ENCODE data around the gene SPINK8. TPM values are rescaled to one million over a fixed set of nuclear protein-coding genes. Genes with fewer than 3 reads are reported as not detected.
"Not testable (repeated sequence)": the region's sequence is repeated elsewhere in the genome, so short reads cannot be mapped to it uniquely, and the experiment has no call there.

Gene SPINK8
- total RNA-seq (not detected), polyA plus RNA-seq (not detected)
- long read RNA-seq, donor 1 = 0 reads
- long read RNA-seq, donor 2 = 0 reads

GRCh38 chr3:48333346-48334245, at the start of gene SPINK8:
SPINK8 (minus strand) TSS chr3:48333661; CDS start chr3:48328341, 5,320 bp downstream.
- ATAC-seq; H3K4me1 ChIP-seq; DNase-seq; intact Hi-C loops (cut with DNase I); H3K27ac ChIP-seq; H3K36me3 ChIP-seq (ENCODE audit: insufficient read depth in 1 of 2, low read depth in 1 of 2); H3K4me3 ChIP-seq; H3K9me3 ChIP-seq; H3K27me3 ChIP-seq (ENCODE audit: insufficient read depth in 3 of 3, low read length in 2 of 3): not testable (repeated sequence)
- WGBS, 3 donors = 61 to 70% (median 65%) methylated on average over 15 of the region's 15 CpGs

GRCh38 chr3:48372862-48373435, 39.5 kb upstream of the SPINK8 start:
- intact Hi-C loops (cut with DNase I) = no loop called here
- no peak for ATAC-seq
- Histone ChIP-seq H3K4me3 (no peak overlapping the region), H3K36me3 (ENCODE audit: insufficient read depth in 1 of 2, low read depth in 1 of 2) (no peaks in the 10 kb centered on the region), H3K9me3 (no peaks in the 10 kb centered on the region), H3K27ac (no peak overlapping the region), H3K27me3 (ENCODE audit: insufficient read depth in 3 of 3, low read length in 2 of 3) (no peaks in the 10 kb centered on the region), H3K4me1 (no peaks in the 10 kb centered on the region)
- WGBS, 3 donors = 68 to 76% (median 71%) methylated on average over 5 of the region's 5 CpGs
- no peak for TF ChIP-seq CTCF (IDR thresholded peaks at IDR 0.05)
- DNase-seq = no peak

GRCh38 chr3:48372377-48372770, 38.9 kb upstream of the SPINK8 start:
- Histone ChIP-seq H3K4me3 (no peak overlapping the region), H3K4me1 (no peaks in the 10 kb centered on the region), H3K9me3 (no peaks in the 10 kb centered on the region), H3K27me3 (ENCODE audit: insufficient read depth in 3 of 3, low read length in 2 of 3) (no peaks in the 10 kb centered on the region), H3K27ac (no peak overlapping the region), H3K36me3 (ENCODE audit: insufficient read depth in 1 of 2, low read depth in 1 of 2) (no peaks in the 10 kb centered on the region)
- WGBS, 3 donors = 69 to 72% (median 71%) methylated on average over 7 of the region's 7 CpGs
- TF ChIP-seq CTCF (IDR thresholded peaks at IDR 0.05) = no peak
- ATAC-seq (no peak), DNase-seq (no peak)
- intact Hi-C loops (cut with DNase I) = no loop called here

GRCh38 chr3:48371651-48372376, 38.4 kb upstream of the SPINK8 start, which contains the start of gene FBXW12:
FBXW12 (plus strand) TSS chr3:48372219; CDS start chr3:48372768, 549 bp downstream.
- intact Hi-C loops (cut with DNase I) = no loop called here
- no peak for TF ChIP-seq CTCF (IDR thresholded peaks at IDR 0.05)
- H3K27ac ChIP-seq = no peak within 1 kb of the TSS
- H3K9me3 ChIP-seq = no peaks in the 10 kb centered on the region
- H3K36me3 ChIP-seq (ENCODE audit: insufficient read depth in 1 of 2, low read depth in 1 of 2) = no peaks in the 10 kb centered on the region
- WGBS, 3 donors = 82 to 84% (median 82%) methylated on average over 11 of the region's 11 CpGs
- H3K4me1 ChIP-seq = no peaks in the 10 kb centered on the region
- DNase-seq (no peak), ATAC-seq (no peak)
- no peak within 1 kb of the TSS for H3K4me3 ChIP-seq
- no peaks in the 10 kb centered on the region for H3K27me3 ChIP-seq (ENCODE audit: insufficient read depth in 3 of 3, low read length in 2 of 3)

- H3K9me3 ChIP-seq = no peaks in the 10 kb centered on the region
- no peak for TF ChIP-seq CTCF (IDR thresholded peaks at IDR 0.05)
- H3K27me3 ChIP-seq (ENCODE audit: insufficient read depth in 3 of 3, low read length in 2 of 3) = no peaks in the 10 kb centered on the region
- no peaks in the 10 kb centered on the region for H3K4me1 ChIP-seq
- H3K36me3 ChIP-seq (ENCODE audit: insufficient read depth in 1 of 2, low read depth in 1 of 2) = no peaks in the 10 kb centered on the region
- WGBS, 3 donors = 63 to 69% (median 68%) methylated on average over 7 of the region's 7 CpGs
- H3K4me3 ChIP-seq = no peak overlapping the region
- intact Hi-C loops (cut with DNase I) = no loop called here
- DNase-seq = no peak
- no peak overlapping the region for H3K27ac ChIP-seq
- no peak for ATAC-seq
Measured at GRCh38 chr3:48370333-48370713, 36.9 kb upstream of the SPINK8 start.
